GM12801 (cell line): ENCODE measurements around the gene DPCD.

ENCODE experiments used
- CTCF ChIP-seq: IDR thresholded peaks from one replicate; pipeline ENCODE4 v1.5.1; 2011; ENCODE audit warnings: control low read depth; ENCODE audit not compliant: insufficient read length; ENCODE audit errors: extremely low read depth

Gene DPCD

DNA sequence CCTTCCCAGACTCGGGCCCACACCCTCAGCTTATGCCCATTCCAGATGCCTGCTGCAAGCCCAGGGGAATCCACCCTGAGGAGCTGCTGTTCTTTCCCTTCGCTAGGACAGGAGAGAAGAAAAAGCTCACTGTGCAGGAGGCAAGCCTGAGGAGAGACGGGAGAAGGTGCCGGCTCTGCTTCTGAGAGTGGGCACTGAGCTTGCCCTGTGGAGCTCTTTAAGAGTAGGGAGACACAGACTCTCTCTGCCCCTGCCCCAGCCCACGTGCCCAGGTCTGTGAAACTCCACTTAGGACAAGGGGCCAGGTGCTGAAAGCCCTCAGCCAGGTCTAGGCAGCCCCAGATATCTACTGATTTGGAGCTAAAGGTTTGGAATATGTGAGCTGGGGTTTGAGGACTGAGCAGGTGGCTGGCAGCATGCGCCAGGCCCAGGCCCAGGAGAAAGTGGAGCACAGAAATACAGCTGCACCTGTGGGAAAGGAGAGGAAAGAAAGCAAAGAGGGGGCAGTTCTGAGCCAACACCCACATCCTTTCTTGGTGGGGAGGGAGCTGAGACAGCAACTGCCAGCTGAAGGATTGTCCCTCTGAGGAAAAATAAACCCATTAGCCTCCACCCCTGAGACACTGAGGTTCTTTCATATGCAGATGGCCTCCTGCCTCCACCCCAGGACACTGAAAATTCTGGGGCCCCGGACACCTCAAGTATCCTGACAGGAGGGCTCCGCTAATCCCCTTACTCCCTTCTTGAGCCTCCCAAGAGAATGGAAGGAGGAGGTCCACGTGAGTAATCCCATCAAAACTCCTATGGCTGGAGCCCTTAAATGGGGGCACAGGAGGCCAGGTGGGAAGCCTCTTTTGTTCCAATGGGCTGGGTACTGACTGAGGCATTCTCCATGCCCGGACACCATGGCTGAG lies 7.4 kb upstream of the DPCD start:
- TF ChIP-seq CTCF = no peak

DNA sequence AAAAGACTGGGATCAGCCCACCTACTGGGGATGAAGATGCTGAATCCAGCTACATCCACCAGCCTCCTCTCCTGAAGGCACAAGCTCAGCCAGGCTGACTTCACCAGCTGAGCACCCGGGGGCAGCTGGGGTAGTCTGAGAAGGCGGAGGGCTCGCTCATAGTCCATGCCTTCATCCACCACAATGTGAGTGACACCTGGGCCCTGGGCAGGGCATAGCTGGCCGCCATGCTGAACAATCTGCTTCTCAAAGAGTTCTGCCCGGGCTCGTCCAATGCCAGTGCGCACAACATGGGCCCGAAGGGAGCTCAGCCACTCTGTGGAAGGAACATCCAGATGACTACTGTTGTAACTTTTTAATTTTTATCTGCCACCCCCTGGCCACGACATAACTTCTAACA lies 2.3 kb upstream of the DPCD start:
- TF ChIP-seq CTCF = no peak

DNA sequence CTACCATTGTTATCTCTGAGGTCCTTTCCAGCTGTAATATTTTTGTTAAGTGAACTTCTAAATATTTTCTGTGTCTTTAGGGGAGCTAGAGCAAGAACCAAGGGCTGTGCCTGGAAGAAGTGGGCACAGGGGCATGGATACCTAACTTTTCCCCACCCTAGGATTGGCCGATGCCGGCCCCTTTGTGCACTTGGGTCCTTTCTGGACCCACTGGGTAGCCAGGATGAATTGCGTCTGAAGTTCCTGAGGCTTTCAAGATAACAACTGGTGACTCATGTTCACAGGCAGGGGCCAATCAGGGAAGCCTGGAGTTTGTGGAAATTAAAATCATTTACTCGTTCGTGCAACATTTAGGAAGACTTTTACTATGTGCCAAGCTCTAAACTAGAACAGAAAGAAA lies 758 bp downstream of the DPCD start:
- TF ChIP-seq CTCF = no peak

GRCh38 chr10:101595591-101596433 lies 7.7 kb downstream of the DPCD start:
- TF ChIP-seq CTCF = no peak

DNA sequence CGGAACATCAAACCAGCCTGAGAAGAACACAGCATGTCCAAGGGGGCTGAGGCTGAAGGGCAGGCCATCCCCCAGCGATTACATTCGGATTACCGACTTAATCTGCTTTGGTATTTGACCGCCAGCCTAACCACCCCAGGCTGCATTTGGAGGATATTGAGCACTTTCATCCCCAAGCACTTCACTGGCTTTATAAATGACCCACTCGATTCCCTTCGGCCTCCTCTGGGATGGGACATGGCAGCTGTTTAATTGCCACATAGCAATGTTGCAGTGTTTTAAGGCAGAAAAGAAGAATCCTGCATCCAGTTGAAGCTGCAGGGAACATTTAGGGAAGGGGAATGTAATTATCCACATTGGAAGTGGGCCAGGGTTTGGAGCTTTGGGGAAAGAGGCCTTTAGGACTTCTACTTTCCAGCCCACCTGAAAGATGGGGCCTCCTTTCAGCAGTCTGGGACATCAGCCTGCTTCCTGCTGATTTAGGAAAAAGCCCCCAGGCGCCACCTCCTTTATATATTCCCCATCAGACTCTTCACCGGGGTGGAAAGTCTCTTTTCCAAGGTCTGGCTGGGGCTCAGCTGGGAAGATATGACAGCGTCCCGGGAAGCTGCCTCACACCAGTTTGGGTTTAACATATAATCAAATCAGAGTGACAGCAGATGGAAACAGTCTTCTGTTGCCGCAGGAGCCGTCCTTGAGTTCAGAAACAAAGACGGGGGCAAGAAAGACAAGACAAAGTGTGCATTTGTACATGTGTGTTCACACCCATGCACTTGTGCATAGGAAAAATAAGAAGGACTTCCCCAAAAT lies 9.2 kb downstream of the DPCD start:
- no peak for TF ChIP-seq CTCF

GRCh38 chr10:101601541-101601940 lies 13.4 kb downstream of the DPCD start:
- no peak for TF ChIP-seq CTCF

- TF ChIP-seq CTCF = peak; percentile 91
Observed at GRCh38 chr10:101602761-101603398, 14.8 kb downstream of the DPCD start.
